Muscle of back (tissue), 11 donors: ENCODE measurements around the gene SH3RF3. TPM values are rescaled to one million over a fixed set of nuclear protein-coding genes. Genes with fewer than 3 reads are reported as not detected.

ENCODE experiments used
- DNase-seq, 3 donors: peaks; one replicate each; pipeline versions ENCODE4 v3.0.0 to v3.0.0-alpha.2; 2013
- polyA plus RNA-seq, 10 donors: library from polyadenylated mRNA; unstranded; fragments of 120-200 nt; gene quantifications; one replicate each; pipeline ENCODE4 v1.2.1, GENCODE V29; 2013; ENCODE audit not compliant: insufficient read length in 10 of 10

The SH3RF3 gene
- polyA plus RNA-seq, 10 donors, result 3.8 to 7.0 (median 4.7) TPM

- no peak for DNase-seq
Measured at GRCh38 chr2:109350526-109350925, 221.5 kb downstream of the SH3RF3 start.

GRCh38 chr2:109351164-109351756, 222.3 kb downstream of the SH3RF3 start:
- peak in 1 of 3 donors; percentile 22 for DNase-seq

- no peak for DNase-seq
Measured at GRCh38 chr2:109352056-109352897, 223.3 kb downstream of the SH3RF3 start.

GRCh38 chr2:109352898-109353689, 224.1 kb downstream of the SH3RF3 start:
- DNase-seq, result no peak

GRCh38 chr2:109353806-109354745, 225.1 kb downstream of the SH3RF3 start:
- no peak for DNase-seq

GRCh38 chr2:109355192-109355843, 226.3 kb downstream of the SH3RF3 start:
- no peak for DNase-seq

GRCh38 chr2:109356324-109357035, 227.5 kb downstream of the SH3RF3 start:
- no peak for DNase-seq

GRCh38 chr2:109364217-109364616, 235.2 kb downstream of the SH3RF3 start:
- no peak for DNase-seq

GRCh38 chr2:109365131-109365530, 236.1 kb downstream of the SH3RF3 start:
- DNase-seq, result no peak

- DNase-seq, result no peak
Measured at GRCh38 chr2:109367683-109368082, 238.7 kb downstream of the SH3RF3 start.

- DNase-seq, result no peak
Measured at GRCh38 chr2:109368798-109369197, 239.8 kb downstream of the SH3RF3 start.

- DNase-seq, result no peak
Measured at GRCh38 chr2:109369671-109370191, 240.7 kb downstream of the SH3RF3 start.

GRCh38 chr2:109370399-109371035, 241.5 kb downstream of the SH3RF3 start:
- DNase-seq, result no peak

- DNase-seq, result no peak
Measured at GRCh38 chr2:109371481-109372170, 242.6 kb downstream of the SH3RF3 start.

GRCh38 chr2:109372171-109372568, 243.2 kb downstream of the SH3RF3 start:
- DNase-seq, result no peak

GRCh38 chr2:109372614-109373013, 243.6 kb downstream of the SH3RF3 start:
- no peak for DNase-seq

- DNase-seq, result no peak
Measured at GRCh38 chr2:109373791-109374547, 245.0 kb downstream of the SH3RF3 start.

GRCh38 chr2:109374548-109375130, 245.6 kb downstream of the SH3RF3 start:
- no peak for DNase-seq
